CD4-positive, alpha-beta T cell treated with Interleukin-17A for 4 hours (primary cell): ENCODE measurements around the gene GAL.
"Not testable (repeated sequence)": the region's sequence is repeated elsewhere in the genome, so short reads cannot be mapped to it uniquely, and the experiment has no call there.

Experiments used
- DNase-seq: peaks from one replicate; pipeline ENCODE4 v3.0.0-alpha.2; 2020; ENCODE audit warnings: mixed read lengths

Gene GAL, protein sequence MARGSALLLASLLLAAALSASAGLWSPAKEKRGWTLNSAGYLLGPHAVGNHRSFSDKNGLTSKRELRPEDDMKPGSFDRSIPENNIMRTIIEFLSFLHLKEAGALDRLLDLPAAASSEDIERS

DNA sequence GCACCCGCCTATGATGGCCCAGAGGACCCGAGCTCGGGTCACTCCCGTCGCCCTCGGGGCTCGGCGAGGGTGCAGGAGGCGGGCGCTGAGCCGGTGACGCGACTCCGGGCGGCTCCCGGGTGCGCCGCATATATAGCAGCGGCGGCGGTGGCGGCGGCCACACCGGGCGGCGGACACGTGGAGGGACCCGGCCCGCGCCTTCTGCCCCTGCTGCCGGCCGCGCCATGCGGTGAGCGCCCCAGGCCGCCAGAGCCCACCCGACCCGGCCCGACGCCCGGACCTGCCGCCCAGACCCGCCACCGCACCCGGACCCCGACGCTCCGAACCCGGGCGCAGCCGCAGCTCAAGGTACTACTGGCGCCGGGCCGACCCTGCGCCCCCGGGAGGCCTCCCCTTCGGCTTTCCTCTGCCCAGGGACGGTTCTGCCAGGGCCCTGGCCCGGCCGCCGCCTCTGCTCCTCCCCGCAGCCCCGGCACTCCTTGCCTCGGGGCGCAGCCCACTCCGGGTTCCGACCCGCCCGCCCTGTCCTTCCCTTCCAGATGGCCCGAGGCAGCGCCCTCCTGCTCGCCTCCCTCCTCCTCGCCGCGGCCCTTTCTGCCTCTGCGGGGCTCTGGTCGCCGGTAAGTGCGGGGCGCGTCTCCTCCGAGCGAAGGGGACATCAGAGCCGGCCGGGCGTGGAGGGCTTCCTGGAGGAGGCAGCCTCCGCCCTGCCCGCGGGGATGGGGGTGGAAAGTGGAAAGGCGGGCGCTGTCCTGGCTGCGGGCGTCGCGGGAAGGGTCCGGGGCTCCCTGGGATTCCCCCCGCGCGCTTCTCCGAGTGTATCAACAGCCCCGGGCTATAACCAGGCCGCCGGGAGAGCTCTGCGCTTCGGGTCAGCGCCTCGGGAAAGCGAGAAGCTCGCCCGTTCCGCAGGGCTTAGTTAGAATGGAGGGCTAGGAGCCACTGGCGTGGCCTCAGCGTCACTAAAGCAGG, at the start of gene GAL:
TSS of gene GAL (plus strand) at position 160 of the 972 bp plus-strand sequence. CDS start at position 540, 380 bp downstream.
- DNase-seq, result peak; percentile 8

GRCh38 chr11:68634606-68635005, 49.7 kb upstream of the GAL start:
- not testable (repeated sequence) for DNase-seq

- not testable (repeated sequence) for DNase-seq
Measured at GRCh38 chr11:68635172-68635571, 49.2 kb upstream of the GAL start.

DNA sequence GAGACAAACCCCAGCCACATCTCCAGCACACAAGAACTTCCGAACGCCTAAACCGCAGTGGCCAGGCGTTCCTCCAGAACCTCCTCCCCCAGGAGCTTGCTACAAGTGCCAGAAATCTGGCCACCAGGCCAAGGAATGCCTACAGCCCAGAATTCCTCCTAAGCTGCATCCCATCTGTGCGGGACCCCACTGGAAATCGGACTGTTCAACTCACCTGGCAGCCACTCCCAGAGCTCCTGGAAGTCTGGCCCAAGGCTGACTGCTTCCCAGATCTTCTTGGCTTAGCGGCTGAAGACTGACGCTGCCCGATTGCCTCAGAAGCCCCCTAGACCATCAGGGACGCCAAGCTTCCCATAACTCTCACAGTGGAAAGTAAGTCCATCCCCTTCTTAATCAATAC, 48.5 kb upstream of the GAL start:
- not testable (repeated sequence) for DNase-seq

DNA sequence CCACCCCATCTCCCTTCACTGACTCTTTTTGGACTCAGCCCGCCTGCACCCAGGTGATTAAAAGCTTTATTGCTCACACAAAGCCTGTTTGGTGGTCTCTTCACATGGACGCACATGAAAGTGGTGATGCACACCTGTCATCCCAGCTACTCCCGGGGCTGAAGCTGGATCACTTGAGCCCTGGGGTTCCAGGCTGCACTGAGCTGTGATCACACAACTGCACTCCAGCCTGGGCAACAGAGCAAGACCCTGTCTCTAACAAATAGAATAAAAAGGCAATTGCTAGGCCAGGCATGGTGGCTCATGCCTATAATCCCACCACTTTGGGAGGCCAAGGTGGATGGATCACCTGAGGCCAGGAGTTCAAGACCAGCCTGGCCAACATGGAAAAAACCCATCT, 45.0 kb upstream of the GAL start:
- DNase-seq, result not testable (repeated sequence)

DNA sequence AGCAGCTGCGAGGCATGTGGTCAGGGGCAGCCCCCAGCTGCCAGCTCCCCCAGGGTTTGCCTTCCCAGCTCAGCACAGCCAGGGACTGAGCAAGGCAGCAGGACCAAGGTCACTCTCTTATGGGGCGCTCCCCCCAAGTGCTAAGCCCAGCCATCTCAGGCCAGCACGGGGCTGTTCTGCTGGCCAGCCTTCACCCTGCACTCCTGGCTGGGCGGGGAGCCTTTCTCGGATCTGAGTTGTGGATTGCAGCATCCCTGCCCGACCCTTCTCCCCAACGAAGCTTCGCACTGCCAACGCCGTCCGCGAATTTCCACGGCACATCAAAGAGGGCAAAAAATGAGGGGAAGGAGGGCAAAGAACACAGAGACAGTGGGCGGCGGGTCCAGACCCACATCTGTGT, 42.5 kb upstream of the GAL start:
- no peak for DNase-seq

DNA sequence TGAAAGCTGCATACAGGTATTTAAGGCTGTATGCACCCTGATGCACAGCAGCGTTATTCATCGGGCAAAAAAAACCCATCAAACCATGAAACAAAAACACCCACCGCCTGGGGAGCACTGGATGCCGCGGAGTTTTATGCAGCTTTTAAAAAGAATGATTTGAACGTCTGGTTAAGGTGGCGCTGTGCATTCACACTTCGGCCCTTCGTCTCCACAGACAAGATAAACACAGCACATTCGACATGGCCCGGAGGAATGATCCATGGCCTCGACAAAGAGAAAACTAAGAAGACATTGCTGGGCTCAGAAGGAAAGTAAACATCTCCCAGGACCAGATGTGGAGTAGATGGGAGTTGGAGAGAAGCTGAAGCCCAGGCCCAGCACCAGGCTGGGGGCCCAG, 40.8 kb upstream of the GAL start:
- no peak for DNase-seq

- DNase-seq, result no peak
Measured at GRCh38 chr11:68646832-68647231, 37.5 kb upstream of the GAL start.

DNA sequence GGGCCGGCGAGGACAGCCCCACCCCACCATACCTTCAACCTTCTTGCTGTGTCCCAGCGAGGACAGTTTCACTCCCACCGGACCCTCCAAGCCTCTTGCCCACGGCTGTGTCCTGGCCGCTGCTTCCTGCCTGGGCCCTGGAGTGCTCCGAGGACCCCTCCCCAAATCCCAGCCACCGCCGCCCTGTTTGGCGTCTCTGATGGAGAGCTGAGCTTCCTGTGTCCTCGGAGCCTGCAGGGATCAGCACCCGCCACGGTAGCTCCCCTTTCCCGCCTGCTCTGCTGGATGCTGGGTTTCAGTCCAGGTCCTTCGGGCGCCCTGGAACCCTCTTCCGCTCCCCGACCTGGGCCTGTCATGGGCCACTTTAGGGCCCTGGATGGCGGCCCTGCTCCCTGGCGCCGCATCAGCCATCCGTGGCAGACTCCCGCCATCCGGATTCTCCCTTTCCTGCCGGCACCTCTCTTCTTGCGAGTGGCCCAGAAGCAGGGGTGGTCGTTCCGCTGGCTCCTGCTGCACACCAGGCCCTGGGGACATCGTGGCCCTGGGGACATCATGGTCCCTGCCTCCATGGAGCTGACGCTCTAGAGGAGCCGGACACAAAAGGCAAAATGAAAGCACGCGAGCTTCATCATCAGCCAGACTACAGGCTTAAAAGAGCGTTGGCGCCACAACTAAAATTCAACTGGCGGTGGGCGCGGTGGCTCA, 34.3 kb upstream of the GAL start:
- DNase-seq, result no peak

DNA sequence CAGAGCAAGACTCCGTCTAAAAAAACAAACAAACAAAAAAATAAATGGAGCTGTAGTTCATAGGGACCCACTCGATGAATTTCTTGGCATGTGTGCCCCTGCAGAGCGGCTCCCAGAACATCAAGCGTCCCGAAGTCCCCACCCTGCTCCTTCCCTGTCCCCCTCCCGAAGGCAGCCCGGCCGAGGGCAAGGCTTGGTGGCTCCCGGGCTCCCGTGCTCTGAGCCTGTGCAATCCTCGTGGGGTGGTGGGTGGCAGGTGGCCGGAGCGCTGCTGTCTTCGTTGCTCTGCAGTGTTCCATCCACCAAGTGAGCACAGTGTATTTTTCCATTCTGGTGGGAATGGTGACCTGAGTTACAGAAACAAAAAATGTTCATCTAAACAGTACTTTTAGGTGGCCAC, 33.5 kb upstream of the GAL start:
- DNase-seq, result no peak

DNA sequence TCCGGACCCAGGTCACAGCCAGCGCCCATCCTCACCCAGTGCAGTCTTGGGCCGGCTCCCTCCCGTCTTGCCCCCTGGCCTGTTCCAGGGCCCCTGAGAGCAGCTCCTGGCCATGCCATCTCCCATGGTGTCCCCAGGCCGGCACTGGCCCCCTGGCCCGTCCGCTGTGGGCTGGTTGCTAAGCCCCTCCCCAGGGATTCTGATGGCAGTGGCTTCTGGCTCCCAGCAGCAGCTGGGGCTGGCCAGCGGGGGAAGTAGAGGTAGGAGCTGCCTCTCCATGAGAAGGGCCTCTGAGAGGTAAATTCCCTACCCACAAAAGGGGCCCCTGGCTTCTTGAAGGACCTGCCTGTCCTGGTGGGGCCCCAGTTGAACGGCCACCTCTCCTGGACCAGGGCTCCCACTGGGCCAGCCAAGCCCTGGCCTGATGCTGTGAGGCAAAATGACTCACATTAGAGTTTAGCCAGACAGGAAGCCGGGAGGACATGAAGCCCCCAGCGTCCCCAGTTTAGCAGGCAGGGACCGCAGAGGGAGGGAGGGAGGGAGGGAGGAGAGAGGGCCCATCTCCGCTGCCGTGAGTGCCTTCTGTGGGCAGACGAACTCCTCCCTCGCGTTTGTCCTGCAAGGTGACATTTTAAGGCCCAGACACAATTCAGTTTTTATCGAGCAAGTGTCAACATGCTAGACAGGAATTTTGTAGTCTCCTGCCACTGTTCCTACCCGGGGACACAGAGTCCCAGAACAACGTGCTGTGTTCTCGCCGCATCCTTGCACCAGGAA, 32.9 kb upstream of the GAL start:
- DNase-seq, result no peak

GRCh38 chr11:68651985-68652682, 32.2 kb upstream of the GAL start:
- no peak for DNase-seq

GRCh38 chr11:68652683-68653156, 31.6 kb upstream of the GAL start:
- DNase-seq, result no peak

DNA sequence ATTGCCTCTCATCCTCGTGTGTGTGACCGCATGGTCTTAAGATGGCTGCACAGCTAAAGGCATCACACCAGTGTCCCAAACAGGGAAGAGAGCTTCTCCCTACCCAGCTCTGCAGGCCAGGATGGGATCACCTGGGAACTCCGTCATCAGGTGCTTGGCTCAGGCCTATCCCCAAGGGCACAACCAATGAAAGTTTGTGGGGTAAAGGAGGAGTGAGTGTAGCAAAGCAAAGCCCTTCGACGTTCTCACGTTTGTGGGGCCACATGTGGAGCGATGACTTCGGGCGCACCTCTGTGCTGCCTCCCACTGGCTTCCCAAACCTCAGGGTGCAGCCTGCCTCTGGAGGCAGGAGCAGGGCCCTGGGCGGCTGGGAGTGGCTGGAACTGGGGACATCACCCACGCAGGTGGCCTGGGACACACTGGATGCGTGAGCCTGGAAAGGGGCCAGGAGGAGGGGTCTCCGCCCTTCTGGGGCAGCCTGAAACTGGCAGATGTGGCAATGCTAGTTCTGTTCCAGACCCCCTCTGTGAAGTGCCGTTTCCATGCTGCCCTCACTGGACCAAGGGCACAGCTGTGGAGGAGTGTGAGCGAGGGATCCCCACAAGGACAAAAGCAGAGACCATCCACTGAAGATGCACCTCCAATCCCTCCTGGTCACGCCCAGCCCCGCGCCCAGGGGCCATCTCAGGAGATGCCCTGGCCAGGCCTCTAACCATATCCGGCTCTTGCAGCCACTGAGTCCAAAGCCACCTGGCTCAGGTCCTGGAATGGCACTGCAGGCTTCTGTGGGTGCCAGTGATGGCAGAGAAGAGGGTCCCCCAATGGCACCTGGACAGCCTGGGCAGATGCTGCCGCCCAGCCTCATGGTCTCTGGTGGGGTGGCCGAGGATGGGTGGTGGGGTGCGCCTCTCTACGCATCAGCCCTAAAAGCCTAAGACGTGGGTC, 30.6 kb upstream of the GAL start:
- DNase-seq, result no peak

GRCh38 chr11:68654978-68655377, 29.4 kb upstream of the GAL start:
- DNase-seq, result no peak

DNA sequence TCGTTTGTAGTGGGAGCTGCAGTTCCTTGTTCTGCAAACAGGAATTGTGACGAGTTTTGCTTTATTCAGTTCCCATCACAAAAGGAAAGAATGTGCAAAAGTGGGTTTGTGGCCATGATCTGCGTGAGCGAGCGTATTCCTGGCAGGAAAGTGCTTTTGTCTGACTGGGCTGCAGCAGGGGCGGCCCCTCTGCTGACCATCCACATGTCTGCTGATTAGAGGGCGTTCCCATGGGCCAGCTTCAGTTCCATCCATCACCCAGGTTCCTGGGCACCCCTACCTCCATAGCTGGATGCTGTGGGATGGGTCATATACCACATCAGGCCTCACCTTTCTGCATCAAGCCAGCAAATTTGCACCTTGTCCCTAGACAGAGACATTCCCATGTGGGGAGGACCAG, 28.9 kb upstream of the GAL start:
- DNase-seq, result no peak

DNA sequence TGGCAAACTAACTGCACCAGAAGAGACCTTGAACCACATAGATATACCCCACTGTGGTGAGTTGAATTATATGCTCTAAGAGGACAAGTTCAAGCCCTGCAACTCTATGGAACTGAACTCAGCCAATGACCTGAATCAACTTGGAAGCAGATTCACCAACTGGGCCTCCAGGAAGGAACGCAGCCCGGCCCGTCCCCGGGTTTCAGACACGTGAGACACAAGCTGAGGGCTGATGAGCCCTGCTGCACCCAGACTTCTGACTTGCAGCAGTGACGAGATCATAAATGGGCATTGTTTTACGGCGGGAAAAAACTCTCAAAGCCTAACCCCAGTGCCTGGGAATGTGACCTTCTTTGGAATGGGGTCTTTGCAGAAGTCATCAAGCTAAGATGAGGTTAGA, 28.5 kb upstream of the GAL start:
- no peak for DNase-seq

GRCh38 chr11:68657021-68657780, 27.1 kb upstream of the GAL start:
- DNase-seq, result no peak

DNA sequence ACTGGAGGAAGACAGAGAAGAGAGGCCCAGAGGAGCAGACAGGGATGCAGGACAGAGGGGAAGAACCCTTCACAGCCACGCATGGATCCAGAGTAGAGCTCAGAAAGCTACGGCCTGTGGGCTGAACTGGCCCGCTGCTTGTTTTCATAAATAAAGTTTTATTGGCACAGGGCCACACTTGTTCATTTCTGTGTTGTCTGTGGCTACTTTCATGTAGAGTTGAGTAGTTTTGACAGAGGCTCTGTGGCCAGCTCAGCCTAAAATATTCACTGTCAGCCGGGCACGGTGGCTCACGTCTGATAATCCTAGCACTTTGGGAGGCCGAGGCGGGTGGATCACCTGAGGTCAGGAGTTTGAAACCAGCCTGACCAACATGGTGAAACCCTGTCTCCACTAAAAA, 26.2 kb upstream of the GAL start:
- no peak for DNase-seq

DNA sequence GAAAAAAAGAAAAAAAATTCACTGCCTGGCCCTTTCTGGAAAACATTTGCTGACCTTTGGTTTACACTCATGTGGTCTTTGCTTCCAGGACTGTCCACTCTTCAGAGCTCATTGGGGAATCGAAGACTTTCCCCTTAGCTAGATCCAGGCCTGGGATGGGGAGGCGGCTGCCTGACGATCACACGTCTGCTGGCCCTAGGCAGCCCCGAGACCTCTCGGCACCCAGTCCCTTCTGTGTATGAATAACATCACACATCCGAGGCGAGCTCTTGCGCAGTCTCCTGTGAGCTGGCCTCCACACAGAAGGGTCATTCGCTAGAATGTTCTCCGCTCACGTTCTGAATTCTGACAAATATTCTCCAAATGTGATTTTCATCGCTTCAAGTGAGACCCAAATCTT, 25.7 kb upstream of the GAL start:
- no peak for DNase-seq
